ENCODE data around the gene AHNAK. TPM values are rescaled to one million over a fixed set of nuclear protein-coding genes. Genes with fewer than 3 reads are reported as not detected.

The AHNAK gene
- total RNA-seq, 4 donors from 2014 or later, result 874 to 1,336 (median 1,047) TPM

DNA sequence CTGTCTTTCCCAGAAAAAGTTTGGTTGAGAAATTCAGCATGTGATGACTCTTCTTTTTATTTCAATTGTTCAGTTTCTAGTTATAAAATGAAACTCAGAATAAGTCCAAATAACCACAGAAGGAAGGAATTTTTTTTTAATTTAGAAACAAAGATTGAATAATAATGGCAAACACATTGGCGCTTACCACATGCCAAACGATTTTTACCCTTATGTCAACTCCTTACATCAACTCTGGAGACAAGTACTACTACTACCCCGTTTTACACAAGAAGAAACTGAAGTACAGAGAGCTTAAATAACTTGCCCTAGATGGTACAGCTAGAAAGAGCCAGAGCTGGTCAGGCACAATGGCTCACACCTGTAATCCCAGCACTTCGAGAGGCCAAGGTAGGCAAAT lies 52.4 kb downstream of the AHNAK start:
- DNase-seq (ENCODE audit: low spot score) (no peak), ATAC-seq (ENCODE audit: low FRiP score) (no peak)
- TF ChIP-seq, protein P1, sequence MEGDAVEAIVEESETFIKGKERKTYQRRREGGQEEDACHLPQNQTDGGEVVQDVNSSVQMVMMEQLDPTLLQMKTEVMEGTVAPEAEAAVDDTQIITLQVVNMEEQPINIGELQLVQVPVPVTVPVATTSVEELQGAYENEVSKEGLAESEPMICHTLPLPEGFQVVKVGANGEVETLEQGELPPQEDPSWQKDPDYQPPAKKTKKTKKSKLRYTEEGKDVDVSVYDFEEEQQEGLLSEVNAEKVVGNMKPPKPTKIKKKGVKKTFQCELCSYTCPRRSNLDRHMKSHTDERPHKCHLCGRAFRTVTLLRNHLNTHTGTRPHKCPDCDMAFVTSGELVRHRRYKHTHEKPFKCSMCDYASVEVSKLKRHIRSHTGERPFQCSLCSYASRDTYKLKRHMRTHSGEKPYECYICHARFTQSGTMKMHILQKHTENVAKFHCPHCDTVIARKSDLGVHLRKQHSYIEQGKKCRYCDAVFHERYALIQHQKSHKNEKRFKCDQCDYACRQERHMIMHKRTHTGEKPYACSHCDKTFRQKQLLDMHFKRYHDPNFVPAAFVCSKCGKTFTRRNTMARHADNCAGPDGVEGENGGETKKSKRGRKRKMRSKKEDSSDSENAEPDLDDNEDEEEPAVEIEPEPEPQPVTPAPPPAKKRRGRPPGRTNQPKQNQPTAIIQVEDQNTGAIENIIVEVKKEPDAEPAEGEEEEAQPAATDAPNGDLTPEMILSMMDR (IDR thresholded peaks at IDR 0.05), result no peak

- ATAC-seq (ENCODE audit: low FRiP score) (no peak), DNase-seq (ENCODE audit: low spot score) (no peak)
- TF ChIP-seq, protein P1 (IDR thresholded peaks at IDR 0.05), result no peak
These were observed 52.8 kb downstream of the AHNAK start for GRCh38 chr11:62493801-62494200.

GRCh38 chr11:62492586-62492985 lies 54.0 kb downstream of the AHNAK start:
- no peak for ATAC-seq (ENCODE audit: low FRiP score)
- TF ChIP-seq, protein P1 (IDR thresholded peaks at IDR 0.05), result no peak

GRCh38 chr11:62491571-62492329 lies 54.9 kb downstream of the AHNAK start:
- ATAC-seq (ENCODE audit: low FRiP score) (no peak), DNase-seq (ENCODE audit: low spot score) (no peak)
- TF ChIP-seq, protein P1 (IDR thresholded peaks at IDR 0.05), result no peak

More at GRCh38 chr11:62492586-62492985, 54.0 kb downstream of the AHNAK start:
- DNase-seq (ENCODE audit: low spot score), result no peak

DNA sequence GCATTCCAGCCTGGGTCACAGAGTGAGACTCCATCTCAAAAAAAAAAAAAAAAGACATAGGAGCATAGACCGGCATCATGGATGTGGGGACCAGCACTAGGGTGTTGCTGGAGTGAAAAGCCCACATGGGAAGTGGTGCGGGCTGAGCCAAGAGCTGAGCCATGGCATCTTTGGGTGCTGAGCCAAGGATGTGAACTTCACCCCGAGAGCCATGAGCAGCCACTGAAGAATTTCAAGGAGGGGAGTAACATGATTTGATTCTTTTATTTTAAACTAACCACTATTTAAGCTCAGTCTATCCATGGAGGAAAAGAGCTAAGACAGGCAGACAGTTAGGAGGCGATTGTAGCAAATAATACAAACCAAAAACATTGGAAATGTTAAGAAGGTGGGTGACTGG lies 57.4 kb downstream of the AHNAK start:
- DNase-seq (ENCODE audit: low spot score) (no peak), ATAC-seq (ENCODE audit: low FRiP score) (no peak)
- TF ChIP-seq, protein P1 (IDR thresholded peaks at IDR 0.05), result no peak

GRCh38 chr11:62487738-62488551 lies 58.7 kb downstream of the AHNAK start:
- DNase-seq (ENCODE audit: low spot score), result no peak
- TF ChIP-seq, protein P1 (IDR thresholded peaks at IDR 0.05), result no peak
- no peak for ATAC-seq (ENCODE audit: low FRiP score)

Measured in omental fat pad (tissue), 4 donors.